VCaP (cell line): ENCODE data around the gene AEBP2.
A peak's percentile ranks its signal among the peaks of the same experiment; 100 is the strongest.

Source experiments
- H3K27ac ChIP-seq: fragments of 450-650 bp; 2 replicates; pipeline ENCODE4 v1.5.1; 2017
- TF ChIP-seq, protein P1 (sequence below): fragments of 450-650 bp; conservative IDR thresholded peaks from 2 replicates; pipeline ENCODE4 v1.5.1; 2017; ENCODE audit warnings: mild to moderate bottlenecking, moderate library complexity

Gene AEBP2

DNA sequence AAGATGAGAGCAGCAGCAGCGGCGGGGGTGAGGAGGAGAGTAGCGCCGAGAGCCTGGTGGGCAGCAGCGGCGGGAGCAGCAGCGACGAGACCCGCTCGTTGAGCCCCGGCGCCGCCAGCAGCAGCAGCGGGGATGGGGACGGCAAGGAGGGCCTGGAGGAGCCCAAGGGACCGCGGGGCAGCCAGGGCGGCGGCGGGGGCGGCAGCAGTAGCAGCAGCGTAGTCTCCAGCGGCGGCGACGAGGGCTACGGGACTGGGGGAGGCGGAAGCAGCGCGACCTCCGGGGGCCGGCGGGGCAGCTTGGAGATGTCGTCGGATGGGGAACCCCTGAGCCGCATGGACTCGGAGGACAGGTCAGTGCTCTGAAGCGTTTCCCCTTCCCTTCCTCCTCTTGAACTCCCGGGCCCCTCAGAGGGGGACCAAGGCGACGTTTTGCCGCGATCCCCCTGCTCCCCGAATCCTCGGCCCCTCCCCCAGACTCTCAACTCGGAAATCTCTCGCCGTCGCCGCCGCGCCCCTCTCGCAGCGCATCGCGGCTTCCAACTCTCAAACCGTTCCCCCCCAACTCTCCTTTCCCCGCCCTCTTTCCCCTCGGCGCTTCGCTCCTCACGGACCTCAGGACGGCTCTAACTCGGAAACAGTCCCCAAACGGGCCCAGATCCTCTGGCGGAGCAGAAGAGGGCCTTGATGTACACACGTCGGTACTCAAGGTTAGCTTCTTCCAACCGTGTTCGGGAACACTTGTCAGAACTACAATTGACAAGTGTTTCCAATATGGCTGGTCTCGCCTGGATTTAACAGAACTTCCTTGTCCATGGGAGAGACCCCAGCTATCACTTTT is 947 bp downstream of the AEBP2 start:
- TF ChIP-seq, protein P1, sequence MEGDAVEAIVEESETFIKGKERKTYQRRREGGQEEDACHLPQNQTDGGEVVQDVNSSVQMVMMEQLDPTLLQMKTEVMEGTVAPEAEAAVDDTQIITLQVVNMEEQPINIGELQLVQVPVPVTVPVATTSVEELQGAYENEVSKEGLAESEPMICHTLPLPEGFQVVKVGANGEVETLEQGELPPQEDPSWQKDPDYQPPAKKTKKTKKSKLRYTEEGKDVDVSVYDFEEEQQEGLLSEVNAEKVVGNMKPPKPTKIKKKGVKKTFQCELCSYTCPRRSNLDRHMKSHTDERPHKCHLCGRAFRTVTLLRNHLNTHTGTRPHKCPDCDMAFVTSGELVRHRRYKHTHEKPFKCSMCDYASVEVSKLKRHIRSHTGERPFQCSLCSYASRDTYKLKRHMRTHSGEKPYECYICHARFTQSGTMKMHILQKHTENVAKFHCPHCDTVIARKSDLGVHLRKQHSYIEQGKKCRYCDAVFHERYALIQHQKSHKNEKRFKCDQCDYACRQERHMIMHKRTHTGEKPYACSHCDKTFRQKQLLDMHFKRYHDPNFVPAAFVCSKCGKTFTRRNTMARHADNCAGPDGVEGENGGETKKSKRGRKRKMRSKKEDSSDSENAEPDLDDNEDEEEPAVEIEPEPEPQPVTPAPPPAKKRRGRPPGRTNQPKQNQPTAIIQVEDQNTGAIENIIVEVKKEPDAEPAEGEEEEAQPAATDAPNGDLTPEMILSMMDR = no peak
- H3K27ac ChIP-seq = peak overlapping the region; percentile 92

DNA sequence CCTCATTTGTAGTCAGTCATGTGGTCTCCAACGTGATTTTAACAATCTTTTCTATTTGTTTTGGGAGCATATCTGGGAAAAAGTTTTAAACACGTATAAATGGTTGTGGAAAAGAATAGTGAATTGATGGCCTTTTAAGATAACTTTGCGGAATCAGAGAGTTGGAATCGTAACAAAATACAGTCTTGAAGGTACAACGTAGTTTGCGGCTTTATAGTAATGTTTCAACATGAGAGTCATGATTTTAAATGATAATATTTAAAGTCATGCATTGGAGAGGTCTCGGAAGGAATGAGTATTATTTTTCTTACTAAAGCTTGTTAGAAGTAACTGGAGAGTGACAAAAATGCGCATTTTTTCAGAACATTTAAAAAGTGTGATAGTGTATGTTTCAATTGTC is 1.6 kb downstream of the AEBP2 start:
- H3K27ac ChIP-seq = peak overlapping the region; percentile 92
- TF ChIP-seq, protein P1 = no peak

DNA sequence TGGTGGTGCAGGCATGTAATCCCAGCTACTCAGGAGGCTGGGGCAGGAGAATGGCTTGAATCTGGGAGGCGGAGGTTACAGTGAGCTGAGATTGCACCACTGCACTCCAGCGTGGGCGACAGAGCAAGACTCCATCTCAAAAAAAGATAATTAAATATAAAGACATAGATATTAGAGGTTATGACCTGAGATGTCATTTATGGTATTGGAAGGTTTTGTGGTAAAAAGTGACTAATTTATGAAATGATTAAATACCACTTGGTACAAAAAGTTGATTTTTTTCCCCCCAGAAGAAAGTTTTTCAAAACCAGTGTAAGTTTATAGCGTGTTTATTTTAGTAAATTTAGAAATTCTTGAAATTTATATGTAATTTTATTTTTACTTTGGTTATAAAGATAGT is 4.3 kb downstream of the AEBP2 start:
- TF ChIP-seq, protein P1 = no peak
- H3K27ac ChIP-seq = no peak overlapping the region

DNA sequence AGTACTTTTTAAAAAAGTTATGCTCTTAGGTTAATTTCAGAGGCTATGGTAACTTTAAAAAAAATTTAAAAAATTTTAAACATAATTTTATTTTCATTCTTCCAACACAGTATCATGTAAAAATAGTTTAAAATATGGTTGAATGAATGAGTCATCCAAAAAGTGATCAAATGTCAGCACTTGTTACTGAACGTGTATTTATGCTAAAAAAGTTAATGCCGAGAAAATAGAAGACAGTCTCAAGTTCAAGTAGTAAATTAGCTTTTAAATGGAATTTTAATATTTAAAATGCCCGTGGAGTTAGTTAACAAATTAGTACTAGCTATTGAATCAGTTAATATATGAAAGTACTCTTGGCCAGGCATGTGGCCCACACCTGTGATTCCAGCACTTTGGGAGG is 4.8 kb downstream of the AEBP2 start:
- no peak overlapping the region for H3K27ac ChIP-seq
- TF ChIP-seq, protein P1 = no peak

DNA sequence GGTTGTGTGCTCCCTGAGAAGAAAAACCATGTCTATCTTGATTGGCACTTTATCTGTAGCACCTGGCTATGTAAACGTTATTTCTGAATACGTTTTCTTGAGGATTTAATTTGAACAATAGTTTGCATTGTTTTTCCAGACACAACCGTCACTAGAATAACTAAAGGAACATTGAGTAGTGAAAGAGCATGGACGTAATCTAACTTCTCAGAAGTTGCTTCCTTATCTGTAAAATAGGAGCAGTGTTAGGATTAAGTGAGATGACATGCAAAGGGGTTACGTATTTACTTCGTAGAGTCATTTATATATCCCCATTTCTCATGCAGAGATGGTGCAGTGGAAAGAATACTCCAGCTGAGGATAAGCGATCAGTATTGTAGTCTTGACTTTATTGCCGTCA is 8.1 kb downstream of the AEBP2 start:
- H3K27ac ChIP-seq = no peak overlapping the region
- TF ChIP-seq, protein P1 = no peak

DNA sequence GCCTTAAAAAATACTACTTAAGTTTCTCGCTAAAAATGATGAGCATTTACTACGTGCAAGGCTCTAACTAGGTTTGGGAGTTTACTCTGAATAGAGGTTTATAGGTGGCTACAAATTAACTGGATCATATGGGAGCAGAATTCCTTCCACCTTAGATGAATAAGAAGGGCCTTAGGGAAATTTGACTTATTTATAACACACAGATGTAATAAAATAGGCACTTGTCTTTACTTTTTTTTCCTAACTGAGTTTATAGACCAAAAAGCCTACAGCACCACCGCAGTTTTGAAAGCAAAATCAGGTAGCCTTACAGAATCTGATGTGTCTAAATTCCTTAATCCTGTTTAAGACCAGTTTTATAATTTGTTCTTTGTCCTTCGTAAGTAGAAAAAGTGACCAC is 10.5 kb downstream of the AEBP2 start:
- TF ChIP-seq, protein P1 = no peak
- no peak overlapping the region for H3K27ac ChIP-seq

DNA sequence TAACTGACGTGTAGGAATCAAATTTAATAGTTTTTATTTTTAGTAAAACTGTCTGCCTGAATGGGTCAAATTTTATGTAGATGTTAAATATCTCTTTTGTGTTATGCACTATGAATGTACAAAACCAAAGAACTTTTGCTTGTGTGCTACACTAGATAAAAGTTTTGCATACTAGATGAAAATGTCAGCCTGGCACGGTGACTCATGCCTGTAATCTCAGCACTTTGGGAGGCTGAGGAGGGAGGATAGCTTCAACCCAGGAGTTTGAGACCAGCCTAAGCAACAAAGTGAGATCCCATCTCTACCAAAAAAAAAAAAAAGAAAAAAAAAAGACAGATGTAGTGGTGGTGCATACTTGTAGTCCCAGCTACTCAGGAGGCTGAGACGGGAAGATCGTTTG is 11.1 kb downstream of the AEBP2 start:
- no peak overlapping the region for H3K27ac ChIP-seq
- TF ChIP-seq, protein P1 = no peak
